Astrocyte (in vitro differentiated cells and primary cell): ENCODE measurements around the gene C17orf113. TPM values are rescaled to one million over a fixed set of nuclear protein-coding genes. Genes with fewer than 3 reads are reported as not detected.

Experiments used
- DNase-seq: peaks from one replicate; pipeline ENCODE4 v3.0.0-alpha.2; 2010; ENCODE audit warnings: low read depth
- FAIRE-seq: peaks from 2 replicates; lab custom pipeline; 2011; peaks lifted over from hg19 to GRCh38; lab: Jason Lieb, UNC
- H2AFZ ChIP-seq: 2 replicates; pipeline ENCODE4 v1.6.0; 2012; ENCODE audit warnings: low read depth, low read length, inconsistent platforms
- H3K27ac ChIP-seq: 2 replicates; pipeline ENCODE4 v1.5.1; 2011; ENCODE audit warnings: low read depth, low read length, inconsistent platforms
- H3K27me3 ChIP-seq: 2 replicates; pipeline ENCODE4 v1.6.0; 2011; ENCODE audit warnings: low read length, inconsistent platforms; ENCODE audit not compliant: insufficient read depth
- H3K36me3 ChIP-seq: 2 replicates; pipeline ENCODE4 v1.5.1; 2011; ENCODE audit warnings: low read length, inconsistent platforms; ENCODE audit not compliant: insufficient read depth
- H3K4me1 ChIP-seq: 2 replicates; pipeline ENCODE4 v1.5.1; 2011; ENCODE audit warnings: low read length, inconsistent platforms; ENCODE audit not compliant: insufficient read depth
- H3K4me2 ChIP-seq: 2 replicates; pipeline ENCODE4 v1.6.0; 2012; ENCODE audit warnings: low read length, inconsistent platforms
- H3K4me3 ChIP-seq: 2 replicates; pipeline ENCODE4 v1.5.1; 2011; ENCODE audit warnings: low read depth, mild to moderate bottlenecking, low read length, inconsistent platforms; ENCODE audit not compliant: insufficient read depth
- H3K79me2 ChIP-seq: 2 replicates; pipeline ENCODE4 v1.6.0; 2012; ENCODE audit warnings: mild to moderate bottlenecking, low read length, inconsistent platforms; ENCODE audit not compliant: insufficient read depth
- H3K9ac ChIP-seq: 2 replicates; pipeline ENCODE4 v1.6.0; 2012; ENCODE audit warnings: mild to moderate bottlenecking, low read length, inconsistent platforms
- H3K9me3 ChIP-seq: 2 replicates; pipeline ENCODE4 v1.5.1; 2012; ENCODE audit warnings: low read depth, mild to moderate bottlenecking, low read length, inconsistent platforms; ENCODE audit not compliant: insufficient read depth
- H4K20me1 ChIP-seq: 2 replicates; pipeline ENCODE4 v1.6.0; 2012; ENCODE audit warnings: low read length, inconsistent platforms; ENCODE audit not compliant: insufficient read depth
- H3K27ac Mint-ChIP-seq: one replicate; pipeline ENCODE4 v1.8.0; 2021; ENCODE audit warnings: mild to moderate bottlenecking, mixed read lengths; ENCODE audit not compliant: unreplicated experiment
- H3K27me3 Mint-ChIP-seq: one replicate; pipeline ENCODE4 v1.8.0; 2021; ENCODE audit warnings: low read depth, mixed read lengths; ENCODE audit not compliant: unreplicated experiment
- H3K36me3 Mint-ChIP-seq: one replicate; pipeline ENCODE4 v1.8.0; 2021; ENCODE audit warnings: low read depth, mixed read lengths; ENCODE audit not compliant: unreplicated experiment
- H3K4me1 Mint-ChIP-seq: one replicate; pipeline ENCODE4 v1.8.0; 2021; ENCODE audit warnings: low read depth, mixed read lengths; ENCODE audit not compliant: unreplicated experiment
- H3K4me3 Mint-ChIP-seq: one replicate; pipeline ENCODE4 v1.8.0; 2021; ENCODE audit warnings: mild to moderate bottlenecking, moderate library complexity, mixed read lengths; ENCODE audit not compliant: unreplicated experiment
- H3K9me3 Mint-ChIP-seq: one replicate; pipeline ENCODE4 v1.8.0; 2021; ENCODE audit warnings: mild to moderate bottlenecking, mixed read lengths; ENCODE audit not compliant: unreplicated experiment
- CTCF ChIP-seq: IDR thresholded peaks from 2 replicates; pipeline ENCODE4 v1.5.1; 2011; ENCODE audit warnings: low read depth, mild to moderate bottlenecking, inconsistent platforms, low read length, moderate library complexity; ENCODE audit not compliant: insufficient read depth
- EZH2 ChIP-seq: IDR thresholded peaks from 2 replicates; pipeline ENCODE4 v1.6.1; 2012; ENCODE audit warnings: mild to moderate bottlenecking, low read length, inconsistent platforms; ENCODE audit not compliant: insufficient read depth
- total RNA-seq: library from RNA; stranded (reverse); gene quantifications from 2 replicates; pipeline ENCODE4 v1.2.1, GENCODE V29; 2021

C17orf113 gene
- total RNA-seq, 1 donor from 2014 or later = 0.23 TPM

- Histone ChIP-seq H3K36me3 (no peaks in the 10 kb centered on the region), H4K20me1 (no peaks in the 10 kb centered on the region), H3K27ac (no peak overlapping the region), H3K79me2 (no peaks in the 10 kb centered on the region), H3K9ac (no peak overlapping the region), H3K4me2 (no peak overlapping the region), H3K27me3 (peaks cover 4% of the 10 kb centered on the region), H3K4me3 (no peak overlapping the region), H3K9me3 (no peaks in the 10 kb centered on the region), H2AFZ (no peak overlapping the region), H3K4me1 (no peaks in the 10 kb centered on the region)
- DNase-seq (no peak), FAIRE-seq (no peak)
- Mint-ChIP-seq H3K36me3 (no peaks in the 10 kb centered on the region), H3K9me3 (no peaks in the 10 kb centered on the region), H3K4me3 (no peak overlapping the region), H3K27me3 (peaks cover 19% of the 10 kb centered on the region), H3K27ac (no peak overlapping the region), H3K4me1 (no peaks in the 10 kb centered on the region)
- TF ChIP-seq EZH2 = no peak
- TF ChIP-seq CTCF = no peak
Measured at GRCh38 chr17:42081516-42082129, 31.2 kb upstream of the C17orf113 start.

GRCh38 chr17:42079541-42079940 lies 29.1 kb upstream of the C17orf113 start:
- H3K9me3 ChIP-seq = no peaks in the 10 kb centered on the region
- no peak overlapping the region for H3K27ac Mint-ChIP-seq
- H3K79me2 ChIP-seq = no peaks in the 10 kb centered on the region
- no peaks in the 10 kb centered on the region for H4K20me1 ChIP-seq
- peaks cover 4% of the 10 kb centered on the region for H3K27me3 ChIP-seq
- no peak overlapping the region for H2AFZ ChIP-seq
- no peaks in the 10 kb centered on the region for H3K4me1 Mint-ChIP-seq
- no peak for DNase-seq
- H3K9me3 Mint-ChIP-seq = no peaks in the 10 kb centered on the region
- H3K4me3 Mint-ChIP-seq = no peak overlapping the region
- no peaks in the 10 kb centered on the region for H3K4me1 ChIP-seq
- no peak overlapping the region for H3K27ac ChIP-seq
- H3K4me2 ChIP-seq = no peak overlapping the region
- no peak overlapping the region for H3K9ac ChIP-seq
- peaks cover 26% of the 10 kb centered on the region for H3K27me3 Mint-ChIP-seq
- no peak for FAIRE-seq
- H3K36me3 ChIP-seq = no peaks in the 10 kb centered on the region
- TF ChIP-seq CTCF (no peak), EZH2 (no peak)
- H3K36me3 Mint-ChIP-seq = no peaks in the 10 kb centered on the region
- no peak overlapping the region for H3K4me3 ChIP-seq

- DNase-seq (no peak), FAIRE-seq (no peak)
- no peaks in the 10 kb centered on the region for H3K9me3 Mint-ChIP-seq
- H3K27ac Mint-ChIP-seq = no peak overlapping the region
- Histone ChIP-seq H3K9me3 (no peaks in the 10 kb centered on the region), H3K27me3 (peaks cover 4% of the 10 kb centered on the region), H2AFZ (no peak overlapping the region), H3K9ac (no peak overlapping the region), H3K27ac (no peak overlapping the region), H3K79me2 (no peaks in the 10 kb centered on the region), H4K20me1 (no peaks in the 10 kb centered on the region), H3K4me2 (no peak overlapping the region), H3K4me1 (no peaks in the 10 kb centered on the region), H3K4me3 (no peak overlapping the region), H3K36me3 (no peaks in the 10 kb centered on the region)
- peaks cover 34% of the 10 kb centered on the region for H3K27me3 Mint-ChIP-seq
- no peak overlapping the region for H3K4me3 Mint-ChIP-seq
- no peaks in the 10 kb centered on the region for H3K36me3 Mint-ChIP-seq
- no peak for TF ChIP-seq CTCF
- no peaks in the 10 kb centered on the region for H3K4me1 Mint-ChIP-seq
Measured at GRCh38 chr17:42078396-42079043, 28.1 kb upstream of the C17orf113 start.
